AG04449 (cell line): ENCODE data around the gene TAL1.
"Not testable (repeated sequence)": the region's sequence is repeated elsewhere in the genome, so short reads cannot be mapped to it uniquely, and the experiment has no call there.

ENCODE experiments used
- CTCF ChIA-PET: fragments of 350-600 bp; formaldehyde crosslinking; extraction: SDS; loops from one replicate; lab custom pipeline; 2021; ENCODE audit warnings: antibody characterized with exemption; lab: Yijun Ruan, JAX
- POLR2A ChIA-PET: fragments of 400-600, 350-600 bp; formaldehyde crosslinking; extraction: SDS; loops from one replicate; lab custom pipeline; 2020; ENCODE audit warnings: antibody characterized with exemption, inconsistent platforms; lab: Yijun Ruan, JAX
- DNase-seq: peaks from one replicate; pipeline ENCODE4 v3.0.0-alpha.2; 2010; ENCODE audit warnings: low read depth, low spot score
- H3K4me3 ChIP-seq: 2 replicates; pipeline ENCODE4 v1.5.1; 2011; ENCODE audit warnings: low read depth, mild to moderate bottlenecking, control low read depth, low read length
- CTCF ChIP-seq: IDR thresholded peaks from one replicate; pipeline ENCODE4 v1.5.1; 2011; ENCODE audit warnings: mild to moderate bottlenecking, moderate library complexity, low read length, control low read depth, inconsistent platforms; ENCODE audit not compliant: insufficient read depth; ENCODE audit errors: missing control alignments

The TAL1 gene

GRCh38 chr1:47209091-47209490 lies 22.9 kb downstream of the TAL1 start:
- ChIA-PET CTCF (interaction anchor here (1.5 kb wide), 1 partner anchor 16 kb away, joined by 10 read pairs; no protein-coding TSS in a partner anchor), POLR2A (no interaction called here)
- H3K4me3 ChIP-seq: no peak overlapping the region
- TF ChIP-seq CTCF: no peak
- DNase-seq: no peak

DNA sequence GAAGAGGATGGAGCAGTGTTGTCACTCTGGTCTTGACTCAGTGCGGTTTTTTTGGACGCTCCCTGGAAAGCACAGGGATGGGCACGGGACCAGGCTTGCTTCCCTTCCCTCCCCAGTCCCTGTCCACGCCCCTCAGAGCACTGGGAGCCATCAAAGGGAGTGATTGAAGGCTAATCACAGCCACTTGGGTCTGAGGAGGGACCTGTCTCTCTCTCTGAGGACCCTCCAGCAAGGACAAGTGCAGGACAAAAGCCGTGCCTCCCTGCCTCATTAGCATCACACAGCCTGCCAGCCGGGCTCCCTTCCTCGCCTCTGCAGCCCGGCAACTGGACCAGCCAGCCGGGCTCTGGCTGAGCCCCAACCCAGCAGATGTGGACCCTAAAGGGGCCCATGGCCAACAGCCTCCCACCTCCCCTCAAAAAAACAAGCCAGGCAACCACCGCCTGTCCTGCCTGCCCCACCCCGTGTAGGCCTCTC lies 23.6 kb downstream of the TAL1 start:
- ChIA-PET POLR2A (no interaction called here), CTCF (interaction anchor here (4.8 kb wide), 1 partner anchor 15 kb away, joined by 46 read pairs; no protein-coding TSS in a partner anchor)
- TF ChIP-seq CTCF: no peak
- no peak overlapping the region for H3K4me3 ChIP-seq
- DNase-seq: no peak

DNA sequence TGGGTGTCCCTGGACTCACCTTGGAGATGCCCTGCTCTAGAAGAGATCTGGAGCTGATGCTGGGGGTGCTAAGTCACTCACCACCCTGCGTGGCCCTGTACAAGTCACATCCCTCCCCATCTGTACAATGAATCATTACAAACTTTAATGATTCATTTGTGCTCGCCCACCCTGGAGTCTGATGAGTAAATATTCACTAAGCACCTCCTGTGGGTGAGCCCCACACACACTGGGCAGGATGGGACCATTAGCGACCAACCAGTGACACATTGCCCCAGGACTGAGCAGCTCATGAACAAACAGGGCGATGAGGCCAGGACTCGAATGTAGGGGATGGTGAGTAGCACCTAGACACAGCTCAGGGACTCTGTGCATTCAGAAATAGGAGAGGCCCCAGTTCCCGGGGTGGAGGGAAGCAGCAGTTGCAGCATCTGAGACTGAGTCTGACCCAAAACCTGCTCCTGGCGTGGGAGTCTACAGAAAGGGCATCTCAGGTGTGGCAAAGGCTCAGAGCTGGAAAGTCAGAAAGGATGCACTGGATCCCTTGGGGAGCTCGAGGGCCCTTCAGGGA lies 24.1 kb downstream of the TAL1 start:
- no peak for DNase-seq
- ChIA-PET POLR2A (interaction anchor here (0.6 kb wide), 1 partner anchor 31 kb away, joined by 5 read pairs; no protein-coding TSS in a partner anchor), CTCF (interaction anchor here (0.7 to 4.8 kb wide), 3 partner anchors 14 to 55 kb away, joined by 3 to 46 read pairs (median 3); no protein-coding TSS in a partner anchor)
- TF ChIP-seq CTCF: no peak
- H3K4me3 ChIP-seq: no peak overlapping the region

GRCh38 chr1:47205918-47206317 lies 26.1 kb downstream of the TAL1 start:
- ChIA-PET CTCF (interaction anchor here (1.5 to 4.8 kb wide), 3 partner anchors 12 to 31 kb away, joined by 4 to 46 read pairs (median 5); no protein-coding TSS in a partner anchor), POLR2A (no interaction called here)
- DNase-seq: no peak
- H3K4me3 ChIP-seq: no peak overlapping the region
- TF ChIP-seq CTCF: no peak

GRCh38 chr1:47203504-47203903 lies 28.5 kb downstream of the TAL1 start:
- CTCF ChIA-PET, DNase-seq, H3K4me3 ChIP-seq, POLR2A ChIA-PET: not testable (repeated sequence)

DNA sequence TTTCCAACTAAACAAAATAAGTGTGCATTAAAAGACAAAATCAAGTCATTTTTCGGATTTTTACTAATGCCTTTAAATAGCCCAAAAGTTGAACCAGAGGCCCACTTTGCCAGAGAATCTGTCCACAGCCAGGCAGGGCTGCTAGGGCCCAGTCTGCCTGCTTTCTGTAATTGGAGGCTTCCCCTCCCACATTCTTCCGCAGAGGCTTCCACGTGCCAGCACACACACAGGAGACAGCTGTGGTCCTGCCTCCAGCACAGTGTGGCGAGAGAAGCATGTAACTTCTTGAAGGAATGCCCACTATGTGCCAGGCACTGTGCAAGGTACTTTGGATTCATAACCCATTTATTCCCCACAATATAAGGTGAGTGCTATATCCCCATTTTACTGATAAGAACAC lies 30.8 kb downstream of the TAL1 start:
- no peak overlapping the region for H3K4me3 ChIP-seq
- POLR2A ChIA-PET: interaction anchor here (1.2 kb wide), 1 partner anchor 8 kb away, joined by 3 read pairs; no protein-coding TSS in a partner anchor
- DNase-seq: no peak
- CTCF ChIA-PET: interaction anchor here (1.2 to 2.8 kb wide), 4 partner anchors 8 to 62 kb away, joined by 3 to 44 read pairs (median 10); no protein-coding TSS in a partner anchor
- no peak for TF ChIP-seq CTCF
